Activated T-cell treated with anti-CD3 and anti-CD28 coated beads for 1 hour (primary cell): Measurements from ENCODE around the gene TM6SF1.
"Not testable (repeated sequence)": the region's sequence is repeated elsewhere in the genome, so short reads cannot be mapped to it uniquely, and the experiment has no call there.

Experiments
- DNase-seq: peaks from one replicate; pipeline ENCODE4 v3.0.0-alpha.2; 2020; ENCODE audit warnings: low read depth

The TM6SF1 gene

DNA sequence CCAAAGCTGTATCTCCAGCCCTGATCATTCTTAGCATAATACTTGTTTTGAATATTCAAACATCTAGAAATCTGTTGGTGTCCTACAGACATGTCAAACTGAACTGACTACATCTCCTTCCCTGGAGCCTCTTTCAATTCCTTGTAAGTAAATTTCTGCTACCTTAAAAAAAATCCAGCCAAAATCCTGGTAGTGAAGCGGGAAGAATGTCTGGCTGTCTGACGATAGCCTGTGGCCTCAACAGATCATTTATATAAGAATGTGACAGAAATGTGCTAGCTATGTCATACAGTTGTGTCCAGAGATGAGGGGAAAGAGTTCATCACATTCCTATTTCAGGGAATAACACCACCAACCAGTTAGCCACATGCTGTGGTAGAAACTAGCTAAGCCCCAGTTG, 18.6 kb upstream of the TM6SF1 start:
- DNase-seq, result no peak

GRCh38 chr15:83090465-83090864, 17.0 kb upstream of the TM6SF1 start:
- no peak for DNase-seq

GRCh38 chr15:83091965-83092308, 15.5 kb upstream of the TM6SF1 start:
- DNase-seq, result not testable (repeated sequence)

- no peak for DNase-seq
Measured at GRCh38 chr15:83092309-83092976, 15.0 kb upstream of the TM6SF1 start.

DNA sequence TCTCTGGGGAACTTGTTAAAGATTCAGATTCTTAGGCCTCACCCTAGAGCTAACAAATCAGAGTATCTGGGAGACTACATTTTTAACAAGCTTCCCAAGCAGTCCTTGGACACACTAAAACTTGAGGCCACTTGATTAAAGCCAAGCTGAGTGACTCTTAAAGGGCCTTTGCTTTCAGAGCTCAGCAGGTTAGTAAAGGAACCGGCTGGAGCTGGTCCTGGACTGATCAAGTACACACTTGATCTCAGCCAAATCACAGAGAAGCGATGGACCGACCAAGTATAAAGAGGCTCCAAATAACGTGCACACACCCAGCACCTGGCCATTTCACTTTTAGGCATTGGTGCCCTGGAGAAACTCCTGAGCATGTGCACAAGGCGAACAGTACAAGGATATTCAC, 12.9 kb upstream of the TM6SF1 start:
- no peak for DNase-seq

GRCh38 chr15:83098079-83098478, 9.4 kb upstream of the TM6SF1 start:
- no peak for DNase-seq

GRCh38 chr15:83099290-83099689, 8.2 kb upstream of the TM6SF1 start:
- DNase-seq, result no peak

DNA sequence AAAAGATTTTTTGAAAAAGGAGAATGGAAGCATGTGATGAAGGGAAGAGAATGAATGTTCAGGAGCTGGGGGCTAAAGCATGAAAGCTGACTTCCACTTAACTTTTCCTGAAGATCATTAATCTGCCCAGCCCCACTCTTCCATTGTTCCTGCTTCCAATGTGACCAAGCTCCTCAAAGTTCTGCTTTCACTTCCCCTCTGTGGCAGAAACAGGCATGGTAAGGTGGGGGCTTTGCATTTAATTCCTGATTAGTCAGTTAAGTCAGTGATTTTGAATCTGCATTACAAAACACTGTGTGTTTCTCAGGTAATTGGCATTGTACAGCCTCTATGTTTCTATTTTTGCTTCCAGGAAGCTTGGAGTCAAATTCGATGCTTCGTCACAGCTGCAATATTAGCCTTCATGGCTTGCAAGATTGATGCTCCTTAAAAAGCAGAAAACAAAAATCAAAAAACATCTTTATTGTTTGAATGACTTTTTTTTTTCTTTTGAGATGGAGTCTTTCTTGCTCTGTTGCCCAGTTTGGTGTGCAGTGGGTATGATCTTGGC, 7.3 kb upstream of the TM6SF1 start:
- no peak for DNase-seq

GRCh38 chr15:83102346-83102745, 5.1 kb upstream of the TM6SF1 start:
- no peak for DNase-seq

DNA sequence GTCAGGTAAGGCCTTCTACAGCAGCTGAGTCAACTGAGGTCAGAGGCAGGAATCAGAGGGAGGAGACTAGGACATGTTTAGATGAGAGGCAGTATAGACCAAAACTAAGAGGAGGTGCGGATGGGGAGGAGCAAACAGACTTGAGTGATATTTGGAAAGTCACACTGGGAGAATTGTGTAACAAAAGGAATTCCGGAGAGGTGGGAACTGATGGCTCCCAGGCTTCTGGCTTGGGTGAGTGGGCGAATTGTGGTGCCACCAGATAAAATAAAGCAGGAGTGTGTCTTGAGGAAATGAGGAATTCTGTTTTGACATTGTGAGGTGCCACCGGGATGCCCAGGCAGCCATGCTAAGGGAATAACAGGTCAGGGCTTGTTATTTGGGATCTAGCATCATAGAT, 3.3 kb upstream of the TM6SF1 start:
- no peak for DNase-seq

GRCh38 chr15:83105440-83105839, 2.0 kb upstream of the TM6SF1 start:
- no peak for DNase-seq

DNA sequence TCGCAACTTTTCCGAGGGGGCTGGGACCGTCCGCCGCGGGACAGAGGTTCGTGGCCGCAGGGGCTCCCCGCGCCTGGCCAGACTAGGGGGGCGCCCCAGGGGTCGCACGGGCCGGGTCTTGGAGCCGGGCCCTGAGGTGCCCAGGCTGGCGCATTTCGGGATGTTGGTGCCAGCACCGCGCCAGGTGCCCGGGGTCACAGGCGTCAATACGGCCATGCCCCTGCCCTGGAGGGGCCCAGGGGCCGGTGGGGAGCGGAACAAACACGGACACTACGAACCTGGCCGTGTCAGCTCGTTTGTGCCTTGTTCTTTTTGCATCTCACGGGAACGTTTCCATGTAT, 366 bp downstream of the TM6SF1 start:
- no peak for DNase-seq

- no peak for DNase-seq
Measured at GRCh38 chr15:83108266-83109219, 1.1 kb downstream of the TM6SF1 start.

DNA sequence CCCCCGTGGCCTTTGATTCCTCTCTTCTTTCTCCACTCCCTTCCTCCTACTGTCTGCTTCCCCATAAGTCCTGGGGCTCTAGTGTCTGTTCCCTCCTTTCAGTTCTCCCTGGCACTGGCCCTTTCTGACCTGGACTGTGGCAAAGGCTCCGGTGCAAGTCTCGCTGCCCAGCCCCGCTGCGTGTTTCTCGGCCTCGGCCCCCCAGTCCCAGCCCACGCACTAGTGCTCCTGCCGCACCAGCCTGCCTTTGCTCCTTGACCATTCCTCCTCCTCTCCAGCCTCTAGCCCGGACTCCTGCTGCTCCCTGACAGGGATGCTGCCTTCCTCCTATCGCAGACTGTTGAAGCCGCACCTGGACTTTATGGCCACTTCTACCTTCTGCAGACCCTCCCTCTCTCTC, 2.1 kb downstream of the TM6SF1 start:
- DNase-seq, result no peak

GRCh38 chr15:83110381-83110780, 2.9 kb downstream of the TM6SF1 start:
- DNase-seq, result no peak

DNA sequence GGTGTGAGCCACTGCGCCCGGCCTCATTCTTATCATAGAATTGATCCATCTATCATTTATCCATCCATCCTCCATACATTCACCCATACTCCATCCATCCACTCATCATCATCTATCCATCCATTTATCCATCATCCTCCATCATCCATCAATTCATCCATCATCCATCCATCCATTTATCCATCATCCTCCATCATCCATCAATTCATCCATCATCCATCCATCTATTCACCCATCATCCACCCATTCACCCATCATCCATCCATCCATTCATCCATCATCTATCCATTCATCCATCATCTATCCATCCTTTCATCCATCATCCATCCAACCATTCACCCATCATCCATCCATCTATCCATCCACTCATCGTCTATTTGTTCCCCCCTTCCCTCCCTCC, 3.7 kb downstream of the TM6SF1 start:
- DNase-seq, result no peak

- DNase-seq, result no peak
Measured at GRCh38 chr15:83112233-83112955, 4.9 kb downstream of the TM6SF1 start.

DNA sequence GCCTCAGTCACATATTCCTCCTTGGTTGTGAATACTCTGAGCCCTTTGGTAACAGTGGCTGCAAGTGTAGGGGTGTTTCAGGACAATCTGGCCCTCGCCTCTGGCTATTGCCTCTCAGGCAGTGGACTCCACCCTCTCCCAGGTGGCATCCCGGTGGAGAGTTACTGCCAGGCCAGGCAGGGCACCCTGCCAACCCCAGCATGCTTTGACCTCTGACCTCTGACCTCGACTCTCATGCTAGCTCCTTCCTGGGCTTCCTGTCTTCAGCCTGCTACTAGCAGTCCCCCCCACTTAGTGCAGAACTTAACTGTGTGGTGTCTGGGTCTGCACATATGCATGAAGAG, 5.5 kb downstream of the TM6SF1 start:
- DNase-seq, result no peak

GRCh38 chr15:83113881-83114674, 6.6 kb downstream of the TM6SF1 start:
- no peak for DNase-seq

GRCh38 chr15:83114856-83115255, 7.4 kb downstream of the TM6SF1 start:
- no peak for DNase-seq

GRCh38 chr15:83115410-83115809, 8.0 kb downstream of the TM6SF1 start:
- DNase-seq, result no peak
